T1000 (cell line): ENCODE data around the gene PERM1.

Source experiments
- DNase-seq: peaks from one replicate; lab custom pipeline; 2025; ENCODE audit warnings: mixed read lengths; lab: John Stamatoyannopoulos, UW

The PERM1 gene

DNA sequence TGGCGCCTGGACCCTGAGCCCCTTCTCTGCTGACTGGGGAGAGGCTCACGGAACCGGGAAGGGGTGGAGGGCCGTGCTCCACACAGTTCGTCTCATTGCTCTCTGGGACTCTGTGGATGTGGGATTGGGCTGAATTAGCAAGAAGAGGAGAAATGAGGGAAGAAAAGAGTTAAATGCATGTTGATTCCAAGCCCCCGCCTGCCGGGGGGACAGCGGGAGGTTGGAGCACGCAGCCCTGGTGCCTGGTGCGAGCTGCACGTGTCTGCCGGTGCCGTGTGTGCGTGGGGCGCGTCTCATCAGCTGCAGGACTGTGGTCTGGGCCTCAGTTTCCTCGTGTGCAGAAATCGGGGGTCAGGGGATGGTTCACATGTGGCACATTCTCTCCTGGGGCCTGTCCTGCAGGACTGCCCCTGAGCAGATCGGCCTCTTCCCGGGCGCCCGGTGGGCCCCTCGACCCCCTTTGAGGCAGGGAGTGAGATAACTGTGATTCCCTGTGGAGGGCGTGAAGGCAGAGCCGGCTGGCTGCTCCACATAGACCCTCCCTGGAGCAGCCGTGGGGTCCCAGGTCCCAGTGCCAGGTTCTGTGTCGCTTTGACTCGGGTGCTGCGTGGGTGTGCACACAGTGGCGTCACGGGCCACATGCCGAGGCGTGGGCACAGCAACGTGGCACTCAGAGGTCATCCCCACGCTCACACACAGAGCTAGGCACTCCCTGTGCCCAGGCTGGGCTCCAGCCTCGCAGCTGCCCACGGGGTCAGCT is 46.7 kb downstream of the PERM1 start:
- DNase-seq: no peak

DNA sequence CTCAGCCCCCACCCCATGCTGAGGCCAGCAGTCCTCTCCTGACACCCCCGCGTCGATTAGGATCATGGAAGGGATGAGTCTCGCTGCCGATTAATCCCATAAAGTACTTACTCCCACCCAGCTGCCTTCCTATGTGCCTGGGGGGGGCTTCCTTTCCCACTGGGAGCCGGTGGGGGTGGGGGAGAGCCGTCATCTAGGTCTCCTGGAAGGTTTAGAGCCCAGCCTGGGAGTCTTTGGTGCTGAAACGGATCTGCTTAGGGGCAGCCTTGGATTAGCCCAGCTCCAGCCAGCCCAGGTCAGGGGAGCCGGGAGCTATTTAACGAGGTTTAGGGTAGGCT is 48.3 kb downstream of the PERM1 start:
- no peak for DNase-seq

DNA sequence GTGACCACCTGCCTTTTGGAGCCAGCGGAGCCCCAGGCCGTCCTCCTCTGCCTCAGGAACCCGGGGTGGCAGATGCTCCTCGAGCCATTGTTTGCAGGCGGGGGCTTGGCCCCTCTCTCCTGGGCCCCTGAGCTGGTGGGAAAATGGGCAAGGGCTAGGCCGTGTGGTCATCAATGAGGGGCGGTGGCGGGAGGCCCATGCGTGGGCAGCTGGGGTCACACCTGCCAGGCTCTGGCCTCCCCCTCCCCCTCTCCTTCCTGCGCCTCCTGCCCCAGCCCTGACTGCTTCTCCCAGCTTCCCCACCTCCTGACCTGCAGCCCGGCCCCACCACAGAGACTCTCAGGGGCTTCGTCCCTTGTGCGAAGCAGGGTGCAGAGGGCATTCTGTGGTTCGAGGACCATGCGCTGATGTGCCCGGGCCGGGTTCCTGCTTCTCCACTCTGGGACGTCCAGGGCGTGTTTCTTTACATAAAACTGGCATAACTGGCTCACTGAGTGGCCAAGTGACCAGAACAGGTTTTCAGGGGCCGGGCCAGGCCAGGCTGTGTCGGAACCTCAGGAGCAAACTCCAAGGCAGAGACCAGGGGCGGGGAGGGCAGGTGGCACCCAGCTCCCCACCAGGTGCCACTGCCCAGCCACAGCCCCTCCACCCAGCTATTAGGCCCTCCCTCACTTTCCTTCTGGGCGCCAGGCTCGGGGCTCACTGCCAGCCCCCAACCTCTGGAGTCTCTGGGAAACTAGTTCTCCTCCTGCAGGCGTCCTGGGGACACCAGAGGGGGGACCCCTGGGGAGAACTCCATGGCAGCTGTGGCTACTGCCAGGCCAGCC is 48.9 kb downstream of the PERM1 start:
- no peak for DNase-seq

DNA sequence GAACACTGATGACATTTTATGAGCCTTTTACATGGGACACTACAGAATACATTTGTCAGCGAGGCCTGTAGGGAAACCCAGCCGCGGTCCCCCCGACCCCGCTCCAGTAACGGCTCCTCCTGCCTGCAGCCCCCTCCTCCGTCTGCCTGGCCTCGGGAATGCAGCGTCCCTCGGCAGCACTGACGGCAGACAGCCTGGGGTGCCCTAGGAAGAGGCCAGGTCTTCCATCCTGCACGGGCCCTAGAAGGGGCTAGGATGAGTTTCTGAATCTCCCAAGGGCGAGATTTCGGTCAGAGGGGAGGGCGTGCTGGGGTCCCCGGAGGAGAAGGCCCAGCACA is 49.8 kb downstream of the PERM1 start:
- no peak for DNase-seq

- no peak for DNase-seq
Observed at GRCh38 chr1:931380-932172, 50.3 kb downstream of the PERM1 start.

GRCh38 chr1:930633-931138 is 51.2 kb downstream of the PERM1 start:
- no peak for DNase-seq

DNA sequence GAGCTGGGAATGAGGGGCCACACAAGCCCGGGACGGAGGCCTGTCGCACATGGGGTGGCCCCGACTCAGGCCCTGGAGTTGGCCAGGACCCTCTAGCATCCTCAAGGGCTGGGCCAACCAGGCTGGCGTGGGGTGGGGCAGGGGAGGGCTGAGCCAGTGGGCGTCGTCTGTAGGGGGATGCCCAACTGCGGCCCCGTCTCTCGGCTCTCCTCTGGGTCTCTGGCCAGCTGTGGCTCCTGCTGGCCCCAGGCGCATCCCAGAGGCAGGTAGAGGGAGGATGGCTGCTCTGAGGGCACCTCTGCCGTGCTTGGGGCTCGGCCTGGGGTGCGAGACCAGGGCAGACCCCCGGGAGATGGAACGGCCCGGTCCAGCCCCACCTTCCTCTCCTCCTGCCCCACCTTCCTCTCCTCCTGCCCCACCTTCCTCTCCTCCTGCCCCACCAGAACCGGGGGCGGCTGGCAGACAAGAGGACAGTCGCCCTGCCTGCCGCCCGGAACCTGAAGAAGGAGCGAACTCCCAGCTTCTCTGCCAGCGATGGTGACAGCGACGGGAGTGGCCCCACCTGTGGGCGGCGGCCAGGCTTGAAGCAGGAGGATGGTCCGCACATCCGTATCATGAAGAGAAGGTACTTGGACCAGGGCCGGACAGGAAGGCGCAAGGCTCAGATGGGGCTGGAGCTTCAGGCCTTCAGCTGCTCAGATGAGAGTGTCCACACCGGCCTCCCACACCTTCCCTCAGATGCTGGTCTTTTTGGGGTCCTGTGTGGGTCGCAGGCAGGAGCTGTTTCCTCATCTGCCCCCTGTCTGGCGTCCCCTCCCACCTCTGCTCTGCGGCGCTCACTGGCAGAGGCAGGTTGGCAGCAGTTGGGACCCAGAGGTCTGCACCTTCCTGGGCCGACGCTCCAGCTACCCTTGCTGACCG is 51.9 kb downstream of the PERM1 start:
- no peak for DNase-seq

DNA sequence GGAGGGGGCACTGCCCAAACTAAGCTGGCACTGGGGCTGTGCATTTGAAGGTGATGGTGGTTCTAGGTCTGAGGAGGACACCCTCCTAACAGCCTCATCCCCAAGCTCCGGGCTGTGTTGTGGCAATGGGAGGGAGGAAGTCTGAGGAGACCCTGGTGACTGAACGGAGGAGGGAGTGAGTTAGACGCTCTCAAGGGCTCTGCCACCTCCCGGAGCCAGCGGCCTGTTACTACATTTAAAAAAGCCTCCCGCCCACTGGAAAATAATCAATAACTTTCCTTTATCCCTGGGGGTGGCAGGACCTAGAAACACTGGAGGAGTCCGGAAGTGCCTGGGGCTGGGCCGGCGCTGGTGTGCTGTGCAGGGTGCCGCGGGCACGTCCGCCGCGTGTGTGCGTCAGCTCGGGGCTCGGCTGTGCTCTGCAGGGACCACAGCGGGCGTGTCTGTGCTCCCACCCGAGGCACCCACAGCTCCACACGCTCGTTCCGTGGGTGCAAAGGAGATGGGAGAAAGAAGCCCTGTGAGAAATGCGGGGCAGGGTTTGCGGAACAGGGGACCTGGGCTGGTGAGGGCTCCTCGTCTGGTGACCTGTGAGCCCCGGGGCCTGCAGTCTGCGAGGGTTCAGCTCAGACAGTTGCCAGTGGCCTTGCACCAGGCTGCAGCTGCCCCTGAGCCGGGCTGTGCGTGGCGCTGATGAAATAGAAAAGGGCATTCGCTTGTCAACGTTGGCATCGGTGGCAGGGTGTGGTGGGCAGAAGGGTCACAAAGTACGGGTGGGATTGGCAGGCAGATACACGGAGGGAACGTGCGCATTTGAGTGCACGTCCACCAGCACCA is 52.9 kb downstream of the PERM1 start:
- no peak for DNase-seq

DNA sequence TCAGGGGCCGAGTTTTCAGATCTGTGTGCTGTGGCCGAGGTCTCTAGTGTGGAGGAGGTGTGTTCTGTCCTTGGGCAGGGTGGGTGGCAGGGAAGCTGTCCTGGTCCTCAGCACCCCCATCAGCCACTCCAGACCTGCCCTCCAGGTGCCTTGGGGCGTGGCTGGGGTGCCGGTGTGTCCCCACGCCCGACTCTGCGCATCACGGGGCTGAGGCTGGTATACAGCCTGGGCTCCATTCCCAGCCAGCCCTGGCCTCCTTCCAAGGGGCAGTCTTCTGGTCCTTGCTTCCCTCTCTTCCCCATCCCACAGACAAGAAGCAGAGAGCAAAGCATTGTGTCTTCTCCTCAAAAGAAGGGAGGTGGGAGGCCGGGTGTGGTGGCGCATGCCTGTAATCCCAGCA is 54.1 kb downstream of the PERM1 start:
- no peak for DNase-seq

DNA sequence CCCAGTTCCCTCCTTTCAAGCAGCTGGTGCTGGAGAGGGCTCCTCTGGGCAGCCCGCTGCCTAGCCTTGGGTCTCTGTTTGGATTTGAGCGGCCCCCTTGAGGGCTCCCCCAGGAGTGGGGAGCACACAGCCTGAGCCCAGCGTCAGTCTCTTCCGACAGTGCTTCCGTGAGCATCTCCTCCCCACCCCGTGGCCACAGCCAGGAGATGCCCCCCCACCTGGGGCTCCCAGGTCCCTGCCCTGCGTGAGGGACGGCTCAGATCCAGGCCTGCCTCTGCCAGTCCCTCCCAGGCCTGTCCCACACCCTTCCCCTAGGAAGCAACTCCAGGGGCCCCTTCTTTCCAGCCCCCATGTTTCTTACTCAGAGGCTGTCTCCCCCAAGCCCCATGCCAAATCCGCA is 54.7 kb downstream of the PERM1 start:
- no peak for DNase-seq

DNA sequence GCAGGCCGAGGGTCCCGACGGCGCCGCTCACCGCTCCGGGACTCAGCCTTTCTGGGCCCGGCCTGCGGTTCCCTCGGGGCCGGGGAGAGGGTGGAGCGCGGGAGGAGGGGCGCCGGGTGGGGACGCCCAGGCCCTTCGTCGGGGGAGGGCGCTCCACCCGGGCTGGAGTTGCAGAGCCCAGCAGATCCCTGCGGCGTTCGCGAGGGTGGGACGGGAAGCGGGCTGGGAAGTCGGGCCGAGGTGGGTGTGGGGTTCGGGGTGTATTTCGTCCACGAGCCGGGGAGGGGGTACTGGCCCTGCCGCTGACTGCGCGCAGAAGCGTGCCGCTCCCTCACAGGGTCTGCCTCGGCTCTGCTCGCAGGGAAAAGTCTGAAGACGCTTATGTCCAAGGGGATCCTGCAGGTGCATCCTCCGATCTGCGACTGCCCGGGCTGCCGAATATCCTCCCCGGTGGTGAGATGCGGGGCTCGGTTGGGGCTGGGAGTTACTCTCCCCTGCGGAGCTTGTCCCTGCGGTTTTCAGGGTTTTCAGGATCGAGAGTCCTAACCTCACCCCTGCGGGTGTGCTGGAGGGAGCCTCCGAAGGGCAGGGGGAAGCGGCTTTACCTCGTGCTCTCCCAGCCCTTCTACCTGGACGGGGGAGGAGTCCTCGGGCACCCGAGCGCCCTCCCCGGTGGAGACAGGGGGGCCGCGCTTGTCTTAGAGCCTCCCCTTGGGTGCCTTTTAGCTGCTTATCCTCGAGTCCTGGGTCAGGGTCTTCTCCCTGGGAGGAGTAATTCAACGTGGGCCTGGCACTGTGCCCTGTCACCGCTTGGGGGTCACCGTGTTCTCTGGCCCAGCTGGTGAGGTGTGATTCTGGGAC is 56.1 kb downstream of the PERM1 start:
- DNase-seq: no peak
